HG03457 (cell line): ENCODE measurements around the gene TUB.

Experiments used
- ATAC-seq: cut with Tn5 transposase; IDR thresholded peaks from one replicate; pipeline ENCODE4 v1.9.1; 2021; ENCODE audit warnings: moderate number of reproducible peaks; ENCODE audit not compliant: unreplicated experiment

Gene TUB

GRCh38 chr11:8067929-8068575, 13.0 kb upstream of the TUB start:
- ATAC-seq = no peak

- ATAC-seq = no peak
Measured at GRCh38 chr11:8068605-8069221, 12.3 kb upstream of the TUB start.

- no peak for ATAC-seq
Measured at GRCh38 chr11:8069771-8070170, 11.2 kb upstream of the TUB start.

- ATAC-seq = no peak
Measured at GRCh38 chr11:8070417-8071115, 10.4 kb upstream of the TUB start.

GRCh38 chr11:8071616-8072581, 9.1 kb upstream of the TUB start:
- no peak for ATAC-seq

GRCh38 chr11:8075119-8075726, 5.8 kb upstream of the TUB start:
- no peak for ATAC-seq

- ATAC-seq = no peak
Measured at GRCh38 chr11:8079111-8079675, 1.8 kb upstream of the TUB start.

- ATAC-seq = no peak
Measured at GRCh38 chr11:8080069-8080670, 841 bp upstream of the TUB start.

GRCh38 chr11:8081591-8082250, 710 bp downstream of the TUB start:
- ATAC-seq = no peak

- no peak for ATAC-seq
Measured at GRCh38 chr11:8082391-8083087, 1.5 kb downstream of the TUB start.

- no peak for ATAC-seq
Measured at GRCh38 chr11:8083088-8083395, 2.0 kb downstream of the TUB start.

- no peak for ATAC-seq
Measured at GRCh38 chr11:8083871-8084281, 2.9 kb downstream of the TUB start.

GRCh38 chr11:8084352-8084751, 3.3 kb downstream of the TUB start:
- ATAC-seq = no peak

- no peak for ATAC-seq
Measured at GRCh38 chr11:8085011-8085645, 4.1 kb downstream of the TUB start.

- no peak for ATAC-seq
Measured at GRCh38 chr11:8086001-8086479, 5.0 kb downstream of the TUB start.

- no peak for ATAC-seq
Measured at GRCh38 chr11:8086571-8086970, 5.6 kb downstream of the TUB start.

- no peak for ATAC-seq
Measured at GRCh38 chr11:8087185-8087584, 6.2 kb downstream of the TUB start.

- ATAC-seq = no peak
Measured at GRCh38 chr11:8087756-8088155, 6.7 kb downstream of the TUB start.
